H9 (cell line): Measurements from ENCODE around the gene DIP2A. TPM values are rescaled to one million over a fixed set of nuclear protein-coding genes. Genes with fewer than 3 reads are reported as not detected.

Experiments
- DNase-seq: peaks from one replicate; pipeline ENCODE4 v3.0.0-alpha.2; 2017
- H2AFZ ChIP-seq: one replicate; pipeline ENCODE4 v1.6.1; 2013; ENCODE audit warnings: mild to moderate bottlenecking, low read length, control low read depth, moderate library complexity
- H2AK5ac ChIP-seq: 2 replicates; pipeline ENCODE4 v1.6.1; 2013; ENCODE audit warnings: low read length, control low read depth, mixed read lengths; ENCODE audit not compliant: insufficient read length
- H2BK120ac ChIP-seq: one replicate; pipeline ENCODE4 v1.6.1; 2013; ENCODE audit warnings: low read depth, mild to moderate bottlenecking, low read length, control low read depth, inconsistent platforms; ENCODE audit not compliant: poor library complexity, severe bottlenecking
- H2BK12ac ChIP-seq: 2 replicates; pipeline ENCODE4 v1.6.1; 2013; ENCODE audit warnings: low read length, control low read depth, mixed read lengths, low read depth; ENCODE audit not compliant: insufficient read length
- H2BK15ac ChIP-seq: 2 replicates; pipeline ENCODE4 v1.6.1; 2013; ENCODE audit warnings: low read depth, low read length, control low read depth
- H2BK20ac ChIP-seq: one replicate; pipeline ENCODE4 v1.6.1; 2013; ENCODE audit warnings: low read depth, mild to moderate bottlenecking, low read length, control low read depth, inconsistent platforms; ENCODE audit not compliant: poor library complexity, severe bottlenecking
- H2BK5ac ChIP-seq: 2 replicates; pipeline ENCODE4 v1.6.1; 2013; ENCODE audit warnings: low read length, control low read depth, mixed read lengths; ENCODE audit not compliant: insufficient read length
- H3K14ac ChIP-seq: 2 replicates; pipeline ENCODE4 v1.6.1; 2013; ENCODE audit warnings: low read length, control low read depth; ENCODE audit not compliant: insufficient read depth
- H3K18ac ChIP-seq: 2 replicates; pipeline ENCODE4 v1.6.1; 2013; ENCODE audit warnings: low read depth, mild to moderate bottlenecking, mixed read lengths, low read length, control low read depth; ENCODE audit not compliant: insufficient read length
- H3K23ac ChIP-seq: 2 replicates; pipeline ENCODE4 v1.6.1; 2013; ENCODE audit warnings: low read length, control low read depth, mixed read lengths, low read depth; ENCODE audit not compliant: insufficient read length
- H3K23me2 ChIP-seq: 2 replicates; pipeline ENCODE4 v1.6.1; 2013; ENCODE audit warnings: low read depth, mild to moderate bottlenecking, mixed read lengths, low read length, control low read depth; ENCODE audit not compliant: insufficient read length, poor library complexity, severe bottlenecking
- H3K27ac ChIP-seq: 2 replicates; pipeline ENCODE4 v1.5.1; 2013; ENCODE audit warnings: low read length, control low read depth, mixed read lengths, low read depth; ENCODE audit not compliant: insufficient read length
- H3K27me3 ChIP-seq: 2 replicates; pipeline ENCODE4 v1.6.1; 2013; ENCODE audit warnings: low read length, control low read depth, inconsistent platforms; ENCODE audit not compliant: insufficient read depth
- H3K4ac ChIP-seq: 2 replicates; pipeline ENCODE4 v1.6.1; 2013; ENCODE audit warnings: low read depth, mild to moderate bottlenecking, control low read depth, inconsistent platforms, low read length, moderate library complexity
- H3K4me1 ChIP-seq: 2 replicates; pipeline ENCODE4 v1.6.1; 2013; ENCODE audit warnings: low read length, control low read depth, inconsistent platforms; ENCODE audit not compliant: insufficient read depth
- H3K4me2 ChIP-seq: 2 replicates; pipeline ENCODE4 v1.6.1; 2013; ENCODE audit warnings: low read length, control low read depth, mixed read lengths; ENCODE audit not compliant: insufficient read length, insufficient read depth
- H3K56ac ChIP-seq: 2 replicates; pipeline ENCODE4 v1.6.1; 2013; ENCODE audit warnings: low read depth, mild to moderate bottlenecking, mixed read lengths, low read length, control low read depth; ENCODE audit not compliant: insufficient read length
- H3K79me1 ChIP-seq: 2 replicates; pipeline ENCODE4 v1.6.1; 2013; ENCODE audit warnings: low read depth, mild to moderate bottlenecking, moderate library complexity, low read length, control low read depth, inconsistent platforms; ENCODE audit not compliant: insufficient read depth, poor library complexity, severe bottlenecking
- H3K79me2 ChIP-seq: 2 replicates; pipeline ENCODE4 v1.6.1; 2013; ENCODE audit warnings: low read length, control low read depth, inconsistent platforms; ENCODE audit not compliant: insufficient read depth
- H3K9ac ChIP-seq: 2 replicates; pipeline ENCODE4 v1.6.1; 2013; ENCODE audit warnings: low read length, control low read depth, mixed read lengths; ENCODE audit not compliant: insufficient read length; ENCODE audit errors: extremely low read depth
- H3K9me3 ChIP-seq: one replicate; pipeline ENCODE4 v1.6.1; 2013; ENCODE audit warnings: low read depth, low read length, inconsistent platforms; ENCODE audit not compliant: control insufficient read depth
- H3T11ph ChIP-seq: one replicate; pipeline ENCODE4 v1.6.1; 2013; ENCODE audit warnings: mild to moderate bottlenecking, low read length, control low read depth, inconsistent platforms
- H4K20me1 ChIP-seq: one replicate; pipeline ENCODE4 v1.6.1; 2013; ENCODE audit not compliant: control insufficient read depth, insufficient read length, insufficient read depth
- H4K5ac ChIP-seq: 2 replicates; pipeline ENCODE4 v1.6.1; 2013; ENCODE audit warnings: low read depth, mild to moderate bottlenecking, mixed read lengths, low read length, control low read depth; ENCODE audit not compliant: insufficient read length
- H4K8ac ChIP-seq: replicated peaks from 2 replicates; pipeline ENCODE4 v1.6.1; 2013; ENCODE audit warnings: low read length, control low read depth, mixed read lengths, low read depth; ENCODE audit not compliant: insufficient read length
- H4K91ac ChIP-seq: 2 replicates; pipeline ENCODE4 v1.6.1; 2013; ENCODE audit warnings: low read depth, mild to moderate bottlenecking, moderate library complexity, mixed read lengths, low read length, control low read depth; ENCODE audit not compliant: insufficient read length
- H3K27ac Mint-ChIP-seq, 3 experiments: 2 replicates in 2 of 3; 3 replicates in 1 of 3; pipeline ENCODE4 v1.8.0; 2020 to 2021; ENCODE audit warnings: mixed read lengths in 3 of 3, mild to moderate bottlenecking in 1 of 3, moderate library complexity in 1 of 3
- H3K27me3 Mint-ChIP-seq: 2 replicates; pipeline ENCODE4 v1.8.0; 2021; ENCODE audit warnings: low read depth, mild to moderate bottlenecking, moderate library complexity, mixed read lengths
- H3K36me3 Mint-ChIP-seq, 3 experiments: 2 replicates in 2 of 3; 3 replicates in 1 of 3; pipeline ENCODE4 v1.8.0; 2020 to 2021; ENCODE audit warnings: low read depth in 3 of 3, mixed read lengths in 3 of 3; ENCODE audit not compliant: insufficient read depth in 1 of 3
- H3K4me1 Mint-ChIP-seq, 2 experiments: 2 replicates each; pipeline ENCODE4 v1.8.0; 2020; ENCODE audit warnings: mixed read lengths in 2 of 2
- H3K4me3 Mint-ChIP-seq, 2 experiments: 2 replicates in 1 of 2; 3 replicates in 1 of 2; pipeline ENCODE4 v1.8.0; 2020 to 2021; ENCODE audit warnings: mild to moderate bottlenecking in 2 of 2, mixed read lengths in 2 of 2, moderate library complexity in 1 of 2
- H3K9me3 Mint-ChIP-seq, 2 experiments: 2 replicates in 1 of 2; 3 replicates in 1 of 2; pipeline ENCODE4 v1.8.0; 2020; ENCODE audit warnings: mild to moderate bottlenecking in 2 of 2, mixed read lengths in 2 of 2, moderate library complexity in 1 of 2
- CTCF ChIP-seq: fragments of 200-600 bp; sonication (generic); conservative IDR thresholded peaks from 3 replicates; pipeline ENCODE4 v1.8.0; 2021; ENCODE audit warnings: antibody characterized with exemption, mild to moderate bottlenecking
- WGBS: extraction: QIAGEN DNeasy Blood & Tissue Kit; methylation state at CpG from one replicate; pipeline ENCODE4 v1.1.7; 2013; ENCODE audit warnings: missing lambda C conversion rate, low lambda C conversion rate, mixed read lengths; ENCODE audit not compliant: insufficient read length; ENCODE audit errors: extremely low coverage; 5-methylcytosine and 5-hydroxymethylcytosine counted together
- total RNA-seq: library from RNA; stranded (reverse); gene quantifications from 2 replicates; pipeline ENCODE4 v1.2.1, GENCODE V29; 2021

The DIP2A gene
- total RNA-seq, 1 experiment from 2014 or later = 25.2 TPM

GRCh38 chr21:46422636-46423241 lies 36.0 kb upstream of the DIP2A start:
- H3K27ac ChIP-seq = no peak overlapping the region
- H3K36me3 Mint-ChIP-seq = peaks cover 13 to 51% (median 49%) of the 10 kb centered on the region in 3 experiments

More at GRCh38 chr21:46422636-46423241, 36.0 kb upstream of the DIP2A start:
- Histone ChIP-seq H4K5ac (no peak overlapping the region), H2BK5ac (no peak overlapping the region), H3K79me1 (no peaks in the 10 kb centered on the region), H4K91ac (no peak overlapping the region), H2AFZ (no peak overlapping the region), H3T11ph (no peak overlapping the region), H3K23ac (no peak overlapping the region), H2AK5ac (no peak overlapping the region), H3K14ac (no peak overlapping the region), H2BK15ac (no peak overlapping the region), H3K23me2 (no peaks in the 10 kb centered on the region), H3K4ac (no peak overlapping the region), H2BK20ac (no peak overlapping the region), H3K18ac (no peak overlapping the region), H4K8ac (no peak overlapping the region), H2BK12ac (no peak overlapping the region), H3K56ac (no peak overlapping the region), H3K4me1 (no peaks in the 10 kb centered on the region), H3K79me2 (no peaks in the 10 kb centered on the region), H4K20me1 (no peaks in the 10 kb centered on the region), H3K9ac (no peak overlapping the region), H3K4me2 (no peak overlapping the region), H2BK120ac (no peak overlapping the region), H3K9me3 (no peaks in the 10 kb centered on the region), H3K27me3 (no peaks in the 10 kb centered on the region)
- DNase-seq = no peak
- Mint-ChIP-seq H3K9me3 (no peaks in the 10 kb centered on the region), H3K4me3 (no peak overlapping the region), H3K27me3 (no peaks in the 10 kb centered on the region), H3K4me1 (peaks cover 7 to 11% of the 10 kb centered on the region in 2 experiments; a peak in 3 of 4 replicates), H3K27ac (peak overlapping the region; percentile 61 to 80 (median 70); a peak in 3 of 7 replicates)
- no peak for TF ChIP-seq CTCF
- WGBS = no CpG with 5 or more reads among the region's 12 CpGs
